ENCODE results near the gene CNGA4. TPM values are rescaled to one million over a fixed set of nuclear protein-coding genes. Genes with fewer than 3 reads are reported as not detected.

The CNGA4 gene
- polyA plus RNA-seq, 1 donor from 2014 or later, result not detected

DNA sequence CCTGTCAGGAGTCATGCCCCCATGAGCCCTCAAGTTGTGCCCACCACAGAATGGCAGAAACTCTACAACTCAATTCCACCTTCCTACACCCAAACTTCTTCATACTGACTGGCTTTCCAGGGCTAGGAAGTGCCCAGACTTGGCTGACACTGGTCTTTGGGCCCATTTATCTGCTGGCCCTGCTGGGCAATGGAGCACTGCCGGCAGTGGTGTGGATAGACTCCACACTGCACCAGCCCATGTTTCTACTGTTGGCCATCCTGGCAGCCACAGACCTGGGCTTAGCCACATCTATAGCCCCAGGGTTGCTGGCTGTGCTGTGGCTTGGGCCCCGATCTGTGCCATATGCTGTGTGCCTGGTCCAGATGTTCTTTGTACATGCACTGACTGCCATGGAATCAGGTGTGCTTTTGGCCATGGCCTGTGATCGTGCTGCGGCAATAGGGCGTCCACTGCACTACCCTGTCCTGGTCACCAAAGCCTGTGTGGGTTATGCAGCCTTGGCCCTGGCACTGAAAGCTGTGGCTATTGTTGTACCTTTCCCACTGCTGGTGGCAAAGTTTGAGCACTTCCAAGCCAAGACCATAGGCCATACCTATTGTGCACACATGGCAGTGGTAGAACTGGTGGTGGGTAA lies 39.6 kb upstream of the CNGA4 start, which contains the start of gene OR52W1:
TSS of gene OR52W1 (plus strand) at position 51 of the 637 bp plus-strand sequence. CDS start at position 51, 0 bp downstream.
- no peak for TF ChIP-seq EZH2 (IDR thresholded peaks at IDR 0.05; ENCODE audit: borderline replicate concordance, insufficient read depth, low read length, poor library complexity, severe bottlenecking)
- no peak for TF ChIP-seq RAD21 (conservative IDR thresholded peaks at IDR 0.05)
- TF ChIP-seq SMC3 (conservative IDR thresholded peaks at IDR 0.05; ENCODE audit: poor library complexity), result no peak
- TF ChIP-seq, protein P1, sequence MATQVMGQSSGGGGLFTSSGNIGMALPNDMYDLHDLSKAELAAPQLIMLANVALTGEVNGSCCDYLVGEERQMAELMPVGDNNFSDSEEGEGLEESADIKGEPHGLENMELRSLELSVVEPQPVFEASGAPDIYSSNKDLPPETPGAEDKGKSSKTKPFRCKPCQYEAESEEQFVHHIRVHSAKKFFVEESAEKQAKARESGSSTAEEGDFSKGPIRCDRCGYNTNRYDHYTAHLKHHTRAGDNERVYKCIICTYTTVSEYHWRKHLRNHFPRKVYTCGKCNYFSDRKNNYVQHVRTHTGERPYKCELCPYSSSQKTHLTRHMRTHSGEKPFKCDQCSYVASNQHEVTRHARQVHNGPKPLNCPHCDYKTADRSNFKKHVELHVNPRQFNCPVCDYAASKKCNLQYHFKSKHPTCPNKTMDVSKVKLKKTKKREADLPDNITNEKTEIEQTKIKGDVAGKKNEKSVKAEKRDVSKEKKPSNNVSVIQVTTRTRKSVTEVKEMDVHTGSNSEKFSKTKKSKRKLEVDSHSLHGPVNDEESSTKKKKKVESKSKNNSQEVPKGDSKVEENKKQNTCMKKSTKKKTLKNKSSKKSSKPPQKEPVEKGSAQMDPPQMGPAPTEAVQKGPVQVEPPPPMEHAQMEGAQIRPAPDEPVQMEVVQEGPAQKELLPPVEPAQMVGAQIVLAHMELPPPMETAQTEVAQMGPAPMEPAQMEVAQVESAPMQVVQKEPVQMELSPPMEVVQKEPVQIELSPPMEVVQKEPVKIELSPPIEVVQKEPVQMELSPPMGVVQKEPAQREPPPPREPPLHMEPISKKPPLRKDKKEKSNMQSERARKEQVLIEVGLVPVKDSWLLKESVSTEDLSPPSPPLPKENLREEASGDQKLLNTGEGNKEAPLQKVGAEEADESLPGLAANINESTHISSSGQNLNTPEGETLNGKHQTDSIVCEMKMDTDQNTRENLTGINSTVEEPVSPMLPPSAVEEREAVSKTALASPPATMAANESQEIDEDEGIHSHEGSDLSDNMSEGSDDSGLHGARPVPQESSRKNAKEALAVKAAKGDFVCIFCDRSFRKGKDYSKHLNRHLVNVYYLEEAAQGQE (IDR thresholded peaks at IDR 0.05; ENCODE audit: borderline replicate concordance), result no peak
- no peak for TF ChIP-seq POLR2AphosphoS5 (IDR thresholded peaks at IDR 0.05)
- no peak for TF ChIP-seq TAF1 (IDR thresholded peaks at IDR 0.05; ENCODE audit: low read depth)
- TF ChIP-seq, protein P2, sequence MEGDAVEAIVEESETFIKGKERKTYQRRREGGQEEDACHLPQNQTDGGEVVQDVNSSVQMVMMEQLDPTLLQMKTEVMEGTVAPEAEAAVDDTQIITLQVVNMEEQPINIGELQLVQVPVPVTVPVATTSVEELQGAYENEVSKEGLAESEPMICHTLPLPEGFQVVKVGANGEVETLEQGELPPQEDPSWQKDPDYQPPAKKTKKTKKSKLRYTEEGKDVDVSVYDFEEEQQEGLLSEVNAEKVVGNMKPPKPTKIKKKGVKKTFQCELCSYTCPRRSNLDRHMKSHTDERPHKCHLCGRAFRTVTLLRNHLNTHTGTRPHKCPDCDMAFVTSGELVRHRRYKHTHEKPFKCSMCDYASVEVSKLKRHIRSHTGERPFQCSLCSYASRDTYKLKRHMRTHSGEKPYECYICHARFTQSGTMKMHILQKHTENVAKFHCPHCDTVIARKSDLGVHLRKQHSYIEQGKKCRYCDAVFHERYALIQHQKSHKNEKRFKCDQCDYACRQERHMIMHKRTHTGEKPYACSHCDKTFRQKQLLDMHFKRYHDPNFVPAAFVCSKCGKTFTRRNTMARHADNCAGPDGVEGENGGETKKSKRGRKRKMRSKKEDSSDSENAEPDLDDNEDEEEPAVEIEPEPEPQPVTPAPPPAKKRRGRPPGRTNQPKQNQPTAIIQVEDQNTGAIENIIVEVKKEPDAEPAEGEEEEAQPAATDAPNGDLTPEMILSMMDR (IDR thresholded peaks at IDR 0.05; ENCODE audit: poor library complexity, severe bottlenecking), result no peak
- TF ChIP-seq MXI1 (conservative IDR thresholded peaks at IDR 0.05; ENCODE audit: poor library complexity, severe bottlenecking), result no peak
- no peak for TF ChIP-seq EP300 (conservative IDR thresholded peaks at IDR 0.05; ENCODE audit: poor library complexity, severe bottlenecking)

DNA sequence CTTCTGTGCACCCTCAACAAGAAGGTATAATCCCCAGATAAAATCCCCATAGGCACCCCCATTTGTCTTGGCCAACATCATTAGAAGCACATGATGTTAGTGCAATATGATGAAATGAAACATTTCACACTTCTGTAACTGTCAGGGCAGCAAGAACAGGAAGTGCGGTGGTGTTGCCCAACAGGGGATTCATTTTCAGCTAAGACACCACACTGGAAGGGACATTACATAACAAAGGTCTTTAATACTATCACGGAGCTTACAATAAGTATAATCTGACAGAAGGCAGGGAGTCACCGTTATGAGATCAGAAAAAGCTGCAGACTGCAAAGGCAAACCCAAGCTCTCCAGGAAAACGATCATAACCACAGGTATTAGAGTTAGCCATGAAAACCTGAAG lies 37.9 kb upstream of the CNGA4 start:
- H3F3A ChIP-seq (ENCODE audit: insufficient read depth, low read length, poor library complexity, severe bottlenecking), result no peaks in the 10 kb centered on the region
- no peak overlapping the region for H3K27ac ChIP-seq (ENCODE audit: low read length)
- H3K36me3 ChIP-seq (ENCODE audit: insufficient read depth, low read length), result no peaks in the 10 kb centered on the region
- no peaks in the 10 kb centered on the region for H3K27me3 ChIP-seq (ENCODE audit: insufficient read depth, low read depth, low read length)
- no peaks in the 10 kb centered on the region for H3K79me2 ChIP-seq (replicated peaks; ENCODE audit: insufficient read depth, low read length)
- no peaks in the 10 kb centered on the region for H3K9me2 ChIP-seq (ENCODE audit: insufficient read depth, low read length)
- H3K4me2 ChIP-seq (ENCODE audit: low read length), result no peak overlapping the region
- H4K20me1 ChIP-seq (ENCODE audit: insufficient read depth), result no peaks in the 10 kb centered on the region
- no peak overlapping the region for H3K4me3 ChIP-seq (ENCODE audit: low read length)
- TF ChIP-seq RAD21 (conservative IDR thresholded peaks at IDR 0.05), result no peak
- TF ChIP-seq EZH2 (IDR thresholded peaks at IDR 0.05; ENCODE audit: borderline replicate concordance, insufficient read depth, low read length, poor library complexity, severe bottlenecking), result no peak
- no peak for TF ChIP-seq POLR2AphosphoS5 (IDR thresholded peaks at IDR 0.05)
- TF ChIP-seq EP300 (conservative IDR thresholded peaks at IDR 0.05; ENCODE audit: poor library complexity, severe bottlenecking), result no peak
- TF ChIP-seq, protein P2 (IDR thresholded peaks at IDR 0.05; ENCODE audit: poor library complexity, severe bottlenecking), result no peak
- no peak for TF ChIP-seq SMC3 (conservative IDR thresholded peaks at IDR 0.05; ENCODE audit: poor library complexity)
- no peak for TF ChIP-seq TAF1 (IDR thresholded peaks at IDR 0.05; ENCODE audit: low read depth)
- TF ChIP-seq, protein P1 (IDR thresholded peaks at IDR 0.05; ENCODE audit: borderline replicate concordance), result no peak
- no peaks in the 10 kb centered on the region for H3K9me3 ChIP-seq (ENCODE audit: low read length)
- no peak overlapping the region for H2AFZ ChIP-seq (ENCODE audit: low read depth, low read length)
- no peak overlapping the region for H3K9ac ChIP-seq (ENCODE audit: low read length)

More for the DNA sequence above, 39.6 kb upstream of the CNGA4 start, which contains the start of gene OR52W1:
- H3K36me3 ChIP-seq (ENCODE audit: insufficient read depth, low read length), result no peaks in the 10 kb centered on the region
- no peaks in the 10 kb centered on the region for H3K79me2 ChIP-seq (replicated peaks; ENCODE audit: insufficient read depth, low read length)
- H2AFZ ChIP-seq (ENCODE audit: low read depth, low read length), result no peak within 1 kb of the TSS
- no peaks in the 10 kb centered on the region for H3F3A ChIP-seq (ENCODE audit: insufficient read depth, low read length, poor library complexity, severe bottlenecking)
- no peak within 1 kb of the TSS for H3K27ac ChIP-seq (ENCODE audit: low read length)
- no peaks in the 10 kb centered on the region for H3K9me3 ChIP-seq (ENCODE audit: low read length)
- H3K27me3 ChIP-seq (ENCODE audit: insufficient read depth, low read depth, low read length), result no peaks in the 10 kb centered on the region
- H3K9me2 ChIP-seq (ENCODE audit: insufficient read depth, low read length), result no peaks in the 10 kb centered on the region
- no peak within 1 kb of the TSS for H3K4me2 ChIP-seq (ENCODE audit: low read length)
- H3K9ac ChIP-seq (ENCODE audit: low read length), result no peak within 1 kb of the TSS
- no peaks in the 10 kb centered on the region for H4K20me1 ChIP-seq (ENCODE audit: insufficient read depth)
- no peak within 1 kb of the TSS for H3K4me3 ChIP-seq (ENCODE audit: low read length)
